ENCODE measurements around the gene PRMT3.

PRMT3 gene

DNA sequence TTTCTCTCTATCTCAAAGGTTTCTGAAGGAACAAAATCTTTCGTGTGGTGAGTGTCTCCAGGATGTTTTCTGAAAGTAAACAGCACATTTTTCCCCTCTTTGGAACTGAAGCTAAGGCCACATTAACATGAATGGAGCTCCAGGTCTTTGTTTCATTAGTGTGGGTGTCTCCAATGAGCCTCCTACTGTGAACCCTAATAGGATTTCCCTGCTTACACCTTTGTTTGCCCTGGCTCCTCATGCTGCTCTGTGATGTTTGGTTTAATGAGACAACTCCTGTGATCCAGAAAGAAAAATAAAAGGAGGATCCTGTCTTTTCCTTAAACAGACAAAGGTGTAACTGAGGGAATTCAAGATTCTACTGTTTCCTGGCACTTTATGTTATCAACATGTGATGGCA is 135.0 kb downstream of the PRMT3 start:
- peak; percentile 40 for DNase-seq (ENCODE audit: low read depth, low spot score)
- no peak overlapping the region for H3K4me3 ChIP-seq (ENCODE audit: insufficient read length, low read depth)
- no peaks in the 10 kb centered on the region for H3K36me3 ChIP-seq (ENCODE audit: insufficient read depth, insufficient read length, low read length)
- TF ChIP-seq ZNF274 (IDR thresholded peaks at IDR 0.05; ENCODE audit: low read depth, low read length), result no peak
- no peak for TF ChIP-seq YY1 (IDR thresholded peaks at IDR 0.05; ENCODE audit: insufficient read depth, insufficient read length)
- TF ChIP-seq SUZ12 (IDR thresholded peaks at IDR 0.05; ENCODE audit: extremely low read depth, insufficient read depth, insufficient read length), result no peak
- H3K27me3 ChIP-seq (ENCODE audit: insufficient read depth, insufficient read length), result no peaks in the 10 kb centered on the region
- no peaks in the 10 kb centered on the region for H3K4me1 ChIP-seq (ENCODE audit: insufficient read depth, insufficient read length)
- no peak overlapping the region for H3K9ac ChIP-seq (ENCODE audit: insufficient read length, low read depth)
- no peaks in the 10 kb centered on the region for H3K9me3 ChIP-seq (ENCODE audit: insufficient read depth, low read length)

DNA sequence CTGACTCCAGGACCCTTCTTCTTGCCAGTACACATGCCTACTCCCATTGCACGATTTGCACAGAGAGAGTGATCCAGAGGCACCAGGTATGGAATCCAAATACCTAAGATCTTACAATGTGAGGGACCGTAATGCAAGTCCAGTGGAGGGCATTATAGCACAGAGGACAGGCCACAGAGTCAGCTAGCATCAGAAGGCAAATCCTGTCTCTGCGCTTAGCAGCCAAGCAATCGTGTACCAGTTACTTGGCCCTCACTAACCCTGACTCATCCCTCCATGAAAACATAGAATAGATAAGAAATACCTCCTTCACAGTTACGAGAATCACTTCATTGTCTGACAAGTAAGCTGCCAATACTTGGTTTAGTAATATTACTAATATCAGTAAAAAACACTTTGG is 142.2 kb downstream of the PRMT3 start:
- TF ChIP-seq YY1 (IDR thresholded peaks at IDR 0.05; ENCODE audit: insufficient read depth, insufficient read length) (no peak), ZNF274 (IDR thresholded peaks at IDR 0.05; ENCODE audit: low read depth, low read length) (no peak), SUZ12 (IDR thresholded peaks at IDR 0.05; ENCODE audit: extremely low read depth, insufficient read depth, insufficient read length) (no peak)
- no peak for DNase-seq (ENCODE audit: low read depth, low spot score)
- Histone ChIP-seq H3K36me3 (ENCODE audit: insufficient read depth, insufficient read length, low read length) (no peaks in the 10 kb centered on the region), H3K27me3 (ENCODE audit: insufficient read depth, insufficient read length) (no peaks in the 10 kb centered on the region), H3K4me1 (ENCODE audit: insufficient read depth, insufficient read length) (no peaks in the 10 kb centered on the region), H3K9me3 (ENCODE audit: insufficient read depth, low read length) (no peaks in the 10 kb centered on the region), H3K9ac (ENCODE audit: insufficient read length, low read depth) (no peak overlapping the region), H3K4me3 (ENCODE audit: insufficient read length, low read depth) (no peak overlapping the region)

DNA sequence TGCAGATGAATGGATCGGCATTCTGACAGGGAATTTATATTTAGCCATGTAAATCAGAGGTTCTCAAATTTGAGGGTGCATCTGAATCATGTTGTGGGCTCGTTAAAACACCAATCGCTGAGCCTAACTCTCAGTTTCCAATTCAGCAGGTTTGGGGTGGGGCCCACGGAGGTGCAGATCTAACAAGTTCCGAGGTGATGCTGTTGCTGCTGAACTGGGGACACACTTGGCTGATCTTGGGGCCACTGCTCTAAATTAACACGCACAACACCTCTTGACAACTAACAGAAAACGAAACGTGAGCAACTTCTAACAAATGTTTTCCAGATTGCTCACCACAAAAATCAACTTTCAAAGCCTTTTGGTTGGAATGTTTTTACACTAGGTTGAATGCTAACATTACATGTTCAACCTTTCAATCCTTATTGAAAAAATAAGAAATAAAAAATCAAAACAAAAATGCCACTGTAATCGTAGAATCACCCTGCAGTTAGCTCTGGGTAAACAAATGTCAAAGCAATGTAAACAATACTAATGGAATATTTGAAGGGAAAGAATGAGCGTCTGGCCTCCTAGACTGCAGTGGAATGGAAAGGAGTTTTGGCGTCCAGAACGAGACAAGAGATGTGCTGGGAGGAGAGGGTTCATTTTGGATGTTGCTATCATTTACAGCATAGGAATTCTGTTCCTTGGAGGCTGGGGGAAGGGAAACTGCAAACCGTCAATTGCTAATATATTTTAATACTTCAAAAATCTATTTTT is 143.6 kb downstream of the PRMT3 start:
- Histone ChIP-seq H3K4me3 (ENCODE audit: insufficient read length, low read depth) (no peak overlapping the region), H3K9ac (ENCODE audit: insufficient read length, low read depth) (no peak overlapping the region), H3K4me1 (ENCODE audit: insufficient read depth, insufficient read length) (no peaks in the 10 kb centered on the region), H3K36me3 (ENCODE audit: insufficient read depth, insufficient read length, low read length) (no peaks in the 10 kb centered on the region), H3K27me3 (ENCODE audit: insufficient read depth, insufficient read length) (no peaks in the 10 kb centered on the region), H3K9me3 (ENCODE audit: insufficient read depth, low read length) (no peaks in the 10 kb centered on the region)
- TF ChIP-seq YY1 (IDR thresholded peaks at IDR 0.05; ENCODE audit: insufficient read depth, insufficient read length), result no peak
- DNase-seq (ENCODE audit: low read depth, low spot score), result no peak

DNA sequence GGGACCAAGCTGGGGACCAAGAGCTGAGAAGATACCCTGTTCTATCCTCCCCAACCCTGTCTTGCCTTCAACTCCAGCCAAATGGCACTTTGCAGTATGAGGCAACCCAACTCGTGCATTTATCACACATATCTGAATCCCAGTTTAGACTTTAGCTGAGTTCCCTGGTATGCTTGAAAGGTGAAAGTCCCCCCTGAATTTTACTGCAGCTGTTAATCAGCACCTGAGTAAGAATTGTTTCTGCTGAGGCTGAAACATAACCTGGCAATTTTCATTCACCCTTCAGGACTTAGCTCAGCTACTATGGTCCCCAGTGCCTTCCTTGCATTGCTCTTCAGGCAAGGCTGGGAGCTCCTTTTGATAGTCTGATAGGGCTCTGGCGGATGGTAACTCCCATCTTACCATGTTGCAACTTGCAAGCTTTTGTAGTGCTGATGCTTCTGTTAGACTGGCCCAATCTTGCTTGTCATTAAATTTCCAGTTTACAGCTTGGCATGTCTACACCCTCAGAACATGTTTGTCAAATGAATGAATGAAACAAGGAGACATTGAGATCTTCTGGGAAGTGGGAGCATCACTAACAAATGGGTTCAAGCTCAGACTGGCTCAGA is 147.9 kb downstream of the PRMT3 start:
- Histone ChIP-seq H3K4me3 (ENCODE audit: insufficient read length, low read depth) (no peak overlapping the region), H3K36me3 (ENCODE audit: insufficient read depth, insufficient read length, low read length) (no peaks in the 10 kb centered on the region), H3K9ac (ENCODE audit: insufficient read length, low read depth) (no peak overlapping the region), H3K9me3 (ENCODE audit: insufficient read depth, low read length) (no peaks in the 10 kb centered on the region; the same call in 1 of the 2 replicates), H3K27me3 (ENCODE audit: insufficient read depth, insufficient read length) (no peaks in the 10 kb centered on the region), H3K4me1 (ENCODE audit: insufficient read depth, insufficient read length) (no peaks in the 10 kb centered on the region)
- TF ChIP-seq ZNF274 (IDR thresholded peaks at IDR 0.05; ENCODE audit: low read depth, low read length) (no peak), YY1 (IDR thresholded peaks at IDR 0.05; ENCODE audit: insufficient read depth, insufficient read length) (no peak), SUZ12 (IDR thresholded peaks at IDR 0.05; ENCODE audit: extremely low read depth, insufficient read depth, insufficient read length) (no peak)
- DNase-seq (ENCODE audit: low read depth, low spot score), result no peak

DNA sequence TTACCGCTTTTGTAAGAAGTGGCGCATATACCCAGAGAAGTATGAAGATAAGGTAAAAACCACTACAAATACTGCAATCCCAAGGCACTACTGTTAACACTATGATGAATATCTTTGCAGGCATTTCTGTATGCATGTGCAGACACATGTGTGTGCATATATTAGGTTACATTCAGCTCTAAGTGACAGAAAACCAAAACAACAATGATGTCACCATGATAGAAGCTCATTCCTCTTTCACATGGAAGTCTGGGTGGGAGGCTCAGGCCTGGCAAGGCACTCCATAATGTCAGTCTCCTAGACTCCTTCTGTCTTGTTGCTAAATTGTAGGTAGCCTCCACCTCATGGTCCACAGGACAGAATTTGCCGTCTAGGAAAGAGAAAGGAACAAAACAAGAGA is 148.8 kb downstream of the PRMT3 start:
- no peaks in the 10 kb centered on the region for H3K36me3 ChIP-seq (ENCODE audit: insufficient read depth, insufficient read length, low read length)
- H3K9me3 ChIP-seq (ENCODE audit: insufficient read depth, low read length), result no peaks in the 10 kb centered on the region; the same call in 1 of the 2 replicates
- H3K9ac ChIP-seq (ENCODE audit: insufficient read length, low read depth), result no peak overlapping the region
- no peaks in the 10 kb centered on the region for H3K4me1 ChIP-seq (ENCODE audit: insufficient read depth, insufficient read length)
- no peak overlapping the region for H3K4me3 ChIP-seq (ENCODE audit: insufficient read length, low read depth)
- no peaks in the 10 kb centered on the region for H3K27me3 ChIP-seq (ENCODE audit: insufficient read depth, insufficient read length)
- TF ChIP-seq SUZ12 (IDR thresholded peaks at IDR 0.05; ENCODE audit: extremely low read depth, insufficient read depth, insufficient read length), result no peak
- no peak for TF ChIP-seq ZNF274 (IDR thresholded peaks at IDR 0.05; ENCODE audit: low read depth, low read length)
- TF ChIP-seq YY1 (IDR thresholded peaks at IDR 0.05; ENCODE audit: insufficient read depth, insufficient read length), result no peak
- no peak for DNase-seq (ENCODE audit: low read depth, low spot score)

DNA sequence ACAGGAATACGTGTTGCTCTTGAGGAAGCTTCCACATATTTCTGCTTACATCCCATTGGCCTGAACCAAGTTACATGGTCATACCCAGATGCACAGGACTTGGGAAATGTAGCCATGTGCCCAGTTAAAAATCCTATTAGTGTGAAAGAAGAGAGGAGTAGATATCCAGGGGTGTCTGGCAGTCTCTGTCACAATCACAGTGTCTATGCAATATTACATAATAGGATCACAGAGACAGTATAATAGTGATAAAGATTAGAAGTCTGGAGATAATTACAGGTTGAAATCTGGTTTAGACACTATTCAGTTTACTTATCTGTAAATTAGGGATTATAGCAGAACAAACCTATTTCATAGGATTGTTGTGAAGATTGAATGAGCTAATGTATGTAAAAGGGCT is 149.3 kb downstream of the PRMT3 start:
- DNase-seq (ENCODE audit: low read depth, low spot score), result no peak
- no peaks in the 10 kb centered on the region for H3K36me3 ChIP-seq (ENCODE audit: insufficient read depth, insufficient read length, low read length)
- no peak overlapping the region for H3K4me3 ChIP-seq (ENCODE audit: insufficient read length, low read depth)
- H3K27me3 ChIP-seq (ENCODE audit: insufficient read depth, insufficient read length), result no peaks in the 10 kb centered on the region
- TF ChIP-seq YY1 (IDR thresholded peaks at IDR 0.05; ENCODE audit: insufficient read depth, insufficient read length) (no peak), SUZ12 (IDR thresholded peaks at IDR 0.05; ENCODE audit: extremely low read depth, insufficient read depth, insufficient read length) (no peak), ZNF274 (IDR thresholded peaks at IDR 0.05; ENCODE audit: low read depth, low read length) (no peak)
- no peaks in the 10 kb centered on the region for H3K4me1 ChIP-seq (ENCODE audit: insufficient read depth, insufficient read length)
- H3K9ac ChIP-seq (ENCODE audit: insufficient read length, low read depth), result no peak overlapping the region
- no peaks in the 10 kb centered on the region; the same call in 1 of the 2 replicates for H3K9me3 ChIP-seq (ENCODE audit: insufficient read depth, low read length)

DNA sequence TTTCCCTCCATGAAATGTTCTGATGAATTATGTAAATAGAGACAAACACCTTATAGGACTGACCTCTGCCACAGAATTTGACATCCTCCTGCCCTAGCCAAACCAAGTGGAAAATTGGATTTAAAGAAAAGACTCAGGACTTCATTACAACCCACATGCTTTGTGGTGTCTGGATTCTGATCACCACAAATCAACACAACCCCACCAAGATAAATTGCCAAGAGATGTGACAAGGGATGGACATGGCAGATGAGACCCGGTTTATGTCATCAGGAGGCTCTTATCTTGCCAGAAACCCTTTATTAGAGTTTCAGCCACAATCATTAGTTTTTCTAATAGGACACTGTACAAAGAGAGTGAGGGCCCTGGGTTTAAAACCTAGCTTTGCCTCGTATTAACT is 154.0 kb downstream of the PRMT3 start:
- Histone ChIP-seq H3K9ac (ENCODE audit: insufficient read length, low read depth) (no peak overlapping the region), H3K4me1 (ENCODE audit: insufficient read depth, insufficient read length) (peaks cover 6% of the 10 kb centered on the region), H3K4me3 (ENCODE audit: insufficient read length, low read depth) (no peak overlapping the region), H3K9me3 (ENCODE audit: insufficient read depth, low read length) (no peaks in the 10 kb centered on the region; the same call in 1 of the 2 replicates), H3K36me3 (ENCODE audit: insufficient read depth, insufficient read length, low read length) (no peaks in the 10 kb centered on the region), H3K27me3 (ENCODE audit: insufficient read depth, insufficient read length) (no peaks in the 10 kb centered on the region)
- TF ChIP-seq SUZ12 (IDR thresholded peaks at IDR 0.05; ENCODE audit: extremely low read depth, insufficient read depth, insufficient read length), result no peak
- TF ChIP-seq ZNF274 (IDR thresholded peaks at IDR 0.05; ENCODE audit: low read depth, low read length), result no peak
- TF ChIP-seq YY1 (IDR thresholded peaks at IDR 0.05; ENCODE audit: insufficient read depth, insufficient read length), result no peak
- DNase-seq (ENCODE audit: low read depth, low spot score), result no peak

Data from NT2/D1 (cell line).